MM.1S (cell line): ENCODE data around the gene C19orf53.
"Not testable (repeated sequence)": the region's sequence is repeated elsewhere in the genome, so short reads cannot be mapped to it uniquely, and the experiment has no call there.

Source experiments
- DNase-seq: peaks from one replicate; pipeline ENCODE4 v3.0.0-alpha.2; 2015
- H2AFZ ChIP-seq: fragments of 300-600 bp; sonication (generic); 2 replicates; pipeline ENCODE4 v1.6.0; 2016; ENCODE audit warnings: antibody characterized with exemption, low read length
- H3F3A ChIP-seq: fragments of 300-600 bp; sonication (generic); 2 replicates; pipeline ENCODE4 v1.6.1; 2016; ENCODE audit warnings: mild to moderate bottlenecking, antibody characterized with exemption, low read length, moderate library complexity, mixed read lengths; ENCODE audit not compliant: insufficient read depth
- H3K27ac ChIP-seq: fragments of 300-600 bp; sonication (generic); 2 replicates; pipeline ENCODE4 v1.5.1; 2016; ENCODE audit warnings: mild to moderate bottlenecking, low read length
- H3K27me3 ChIP-seq: fragments of 300-600 bp; sonication (generic); replicated peaks from 2 replicates; pipeline ENCODE4 v1.6.0; 2016; ENCODE audit warnings: low read length; ENCODE audit not compliant: insufficient read depth
- H3K36me3 ChIP-seq: fragments of 300-600 bp; sonication (generic); replicated peaks from 2 replicates; pipeline ENCODE4 v1.6.1; 2016; ENCODE audit warnings: mild to moderate bottlenecking, low read length, mixed read lengths; ENCODE audit not compliant: insufficient read depth
- H3K4me1 ChIP-seq: fragments of 300-600 bp; sonication (generic); 2 replicates; pipeline ENCODE4 v1.6.1; 2016; ENCODE audit warnings: low read length, mixed read lengths
- H3K4me2 ChIP-seq: fragments of 300-600 bp; sonication (generic); 2 replicates; pipeline ENCODE4 v1.6.0; 2016; ENCODE audit warnings: low read depth, low read length
- H3K4me3 ChIP-seq: fragments of 300-600 bp; sonication (generic); 2 replicates; pipeline ENCODE4 v1.5.1; 2016; ENCODE audit warnings: low read length, mixed read lengths
- H3K79me2 ChIP-seq: fragments of 300-600 bp; sonication (generic); 2 replicates; pipeline ENCODE4 v1.6.1; 2016; ENCODE audit warnings: mixed run types, low read length, mixed read lengths
- H3K9ac ChIP-seq: fragments of 300-600 bp; sonication (generic); 2 replicates; pipeline ENCODE4 v1.6.1; 2016; ENCODE audit warnings: low read length, mixed read lengths
- H3K9me2 ChIP-seq: fragments of 300-600 bp; sonication (generic); replicated peaks from 2 replicates; pipeline ENCODE4 v1.6.1; 2016; ENCODE audit warnings: mild to moderate bottlenecking, low read length, mixed read lengths; ENCODE audit not compliant: insufficient read depth
- H3K9me3 ChIP-seq: fragments of 300-600 bp; sonication (generic); replicated peaks from 2 replicates; pipeline ENCODE4 v1.6.1; 2016; ENCODE audit warnings: mild to moderate bottlenecking, low read length, mixed read lengths; ENCODE audit not compliant: insufficient read depth
- H4K20me1 ChIP-seq: fragments of 300-600 bp; sonication (generic); 2 replicates; pipeline ENCODE4 v1.6.1; 2016; ENCODE audit warnings: mild to moderate bottlenecking, low read length, moderate library complexity, mixed read lengths; ENCODE audit not compliant: insufficient read depth
- EZH2 ChIP-seq: fragments of 300-600 bp; sonication (generic); optimal IDR thresholded peaks from 2 replicates; pipeline ENCODE3; 2017; ENCODE audit warnings: low read depth, mild to moderate bottlenecking, antibody characterized with exemption, low read length, mixed read lengths
- EZH2phosphoT487 ChIP-seq: fragments of 300-600 bp; sonication (generic); IDR thresholded peaks from 2 replicates; pipeline ENCODE4 v1.6.1; 2018; ENCODE audit warnings: antibody characterized with exemption, low read length
- TF ChIP-seq, protein P1 (sequence below): fragments of 300-600 bp; sonication (generic); IDR thresholded peaks from 2 replicates; pipeline ENCODE4 v1.5.1; 2016; ENCODE audit warnings: antibody characterized with exemption, low read length, mixed read lengths

Gene C19orf53

DNA sequence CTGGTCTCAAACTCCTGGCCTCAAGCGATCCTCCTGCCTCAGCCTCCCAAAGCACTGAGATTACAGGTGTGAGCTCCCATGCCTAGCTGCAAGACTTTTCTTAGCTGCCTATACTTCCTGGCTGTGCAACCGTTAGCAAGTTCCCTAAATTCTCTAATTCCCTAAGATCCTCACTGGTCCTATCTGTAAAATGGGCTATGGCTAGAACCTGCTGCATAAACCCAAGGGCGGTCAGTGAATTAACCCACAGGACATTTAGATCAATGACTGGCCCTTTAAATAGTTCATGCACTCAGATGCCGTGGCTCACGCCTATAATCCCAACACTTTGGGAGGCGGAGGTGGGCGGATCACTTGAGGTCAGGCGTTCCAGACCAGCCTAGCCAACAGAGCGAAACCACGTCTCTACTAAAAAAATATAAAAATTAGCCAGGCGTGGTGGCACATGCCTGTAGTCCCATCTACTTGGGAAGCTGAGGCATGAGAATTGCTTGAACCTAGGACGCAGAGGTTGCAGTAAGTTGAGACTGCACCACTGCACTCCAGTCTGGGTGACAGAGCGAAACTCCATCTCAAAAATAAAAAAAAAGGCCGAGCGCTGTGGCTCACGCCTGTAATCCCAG, 4.1 kb upstream of the C19orf53 start:
- Histone ChIP-seq H3K9ac (no peak overlapping the region), H3K27ac (no peak overlapping the region), H3F3A (no peaks in the 10 kb centered on the region), H3K79me2 (peaks cover 16% of the 10 kb centered on the region), H3K9me2 (no peaks in the 10 kb centered on the region), H3K9me3 (no peaks in the 10 kb centered on the region), H3K4me2 (no peak overlapping the region), H3K4me3 (no peak overlapping the region), H3K27me3 (no peaks in the 10 kb centered on the region), H4K20me1 (no peaks in the 10 kb centered on the region), H2AFZ (no peak overlapping the region), H3K4me1 (0 out of 2 replicates have a peak, but pooled peaks cover 5% of the 10 kb centered on the region), H3K36me3 (no peaks in the 10 kb centered on the region)
- TF ChIP-seq EZH2phosphoT487 (no peak), EZH2 (no peak)
- TF ChIP-seq, protein P1, sequence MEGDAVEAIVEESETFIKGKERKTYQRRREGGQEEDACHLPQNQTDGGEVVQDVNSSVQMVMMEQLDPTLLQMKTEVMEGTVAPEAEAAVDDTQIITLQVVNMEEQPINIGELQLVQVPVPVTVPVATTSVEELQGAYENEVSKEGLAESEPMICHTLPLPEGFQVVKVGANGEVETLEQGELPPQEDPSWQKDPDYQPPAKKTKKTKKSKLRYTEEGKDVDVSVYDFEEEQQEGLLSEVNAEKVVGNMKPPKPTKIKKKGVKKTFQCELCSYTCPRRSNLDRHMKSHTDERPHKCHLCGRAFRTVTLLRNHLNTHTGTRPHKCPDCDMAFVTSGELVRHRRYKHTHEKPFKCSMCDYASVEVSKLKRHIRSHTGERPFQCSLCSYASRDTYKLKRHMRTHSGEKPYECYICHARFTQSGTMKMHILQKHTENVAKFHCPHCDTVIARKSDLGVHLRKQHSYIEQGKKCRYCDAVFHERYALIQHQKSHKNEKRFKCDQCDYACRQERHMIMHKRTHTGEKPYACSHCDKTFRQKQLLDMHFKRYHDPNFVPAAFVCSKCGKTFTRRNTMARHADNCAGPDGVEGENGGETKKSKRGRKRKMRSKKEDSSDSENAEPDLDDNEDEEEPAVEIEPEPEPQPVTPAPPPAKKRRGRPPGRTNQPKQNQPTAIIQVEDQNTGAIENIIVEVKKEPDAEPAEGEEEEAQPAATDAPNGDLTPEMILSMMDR: no peak
- DNase-seq: no peak

DNA sequence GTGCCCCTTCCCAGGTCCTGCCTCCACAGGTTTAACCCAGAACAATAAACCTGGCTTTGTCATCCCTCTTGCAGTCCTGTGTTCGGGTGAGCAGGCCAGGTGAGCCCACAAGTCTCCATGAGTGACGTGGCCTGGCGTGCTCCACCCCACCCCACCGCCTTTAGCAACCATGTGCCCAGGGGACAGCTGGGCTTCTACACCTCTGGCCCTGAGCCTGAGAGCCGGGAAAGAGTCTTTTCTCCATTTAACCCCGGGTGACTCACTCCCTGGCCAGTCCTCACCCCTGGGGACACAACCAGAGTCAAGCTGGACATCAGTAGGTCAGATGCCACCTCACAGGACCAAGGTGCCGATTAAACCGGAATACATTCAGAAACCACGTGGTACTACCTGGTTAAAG, 4.1 kb downstream of the C19orf53 start:
- Histone ChIP-seq H3K27me3 (no peaks in the 10 kb centered on the region), H3K36me3 (no peaks in the 10 kb centered on the region), H3K4me2 (no peak overlapping the region), H3K27ac (no peak overlapping the region), H3K9me3 (no peaks in the 10 kb centered on the region), H3K4me1 (0 out of 2 replicates have a peak, but pooled peaks cover 5% of the 10 kb centered on the region), H2AFZ (no peak overlapping the region), H3K9me2 (no peaks in the 10 kb centered on the region), H3F3A (peaks cover 5% of the 10 kb centered on the region), H3K9ac (no peak overlapping the region), H3K4me3 (no peak overlapping the region), H3K79me2 (peaks cover 27% of the 10 kb centered on the region), H4K20me1 (no peaks in the 10 kb centered on the region)
- DNase-seq: no peak
- no peak for TF ChIP-seq EZH2phosphoT487
- TF ChIP-seq, protein P1: no peak
- no peak for TF ChIP-seq EZH2

DNA sequence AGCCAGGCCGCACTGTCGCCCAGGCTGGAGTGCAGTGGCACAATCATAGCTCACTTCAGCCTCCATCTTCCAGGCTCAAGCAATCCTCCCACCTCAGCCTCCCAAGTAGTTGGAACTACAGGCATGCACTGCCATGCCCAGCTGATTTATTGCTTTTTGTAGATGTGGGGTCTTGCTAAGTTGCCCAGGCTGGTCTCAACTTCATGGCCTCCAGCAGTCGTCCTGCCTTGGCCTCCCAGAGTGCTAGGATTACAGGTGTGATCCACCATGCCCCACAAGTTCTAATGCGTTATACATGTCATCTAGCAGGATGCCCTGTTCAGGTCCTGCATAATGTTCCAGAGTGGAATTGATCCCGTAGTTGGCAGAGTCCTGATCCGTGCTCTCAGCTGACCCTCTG, 4.6 kb downstream of the C19orf53 start:
- Histone ChIP-seq H3K9ac (no peak overlapping the region), H3K9me2 (no peaks in the 10 kb centered on the region), H3K27me3 (no peaks in the 10 kb centered on the region), H3K27ac (no peak overlapping the region), H3K9me3 (no peaks in the 10 kb centered on the region), H4K20me1 (no peaks in the 10 kb centered on the region), H3K4me3 (no peak overlapping the region), H3K4me2 (no peak overlapping the region), H3K36me3 (no peaks in the 10 kb centered on the region), H3F3A (peaks cover 8% of the 10 kb centered on the region), H2AFZ (no peak overlapping the region), H3K4me1 (0 out of 2 replicates have a peak, but pooled peaks cover 5% of the 10 kb centered on the region), H3K79me2 (peaks cover 27% of the 10 kb centered on the region)
- no peak for DNase-seq
- no peak for TF ChIP-seq EZH2phosphoT487
- TF ChIP-seq, protein P1: no peak
- no peak for TF ChIP-seq EZH2

DNA sequence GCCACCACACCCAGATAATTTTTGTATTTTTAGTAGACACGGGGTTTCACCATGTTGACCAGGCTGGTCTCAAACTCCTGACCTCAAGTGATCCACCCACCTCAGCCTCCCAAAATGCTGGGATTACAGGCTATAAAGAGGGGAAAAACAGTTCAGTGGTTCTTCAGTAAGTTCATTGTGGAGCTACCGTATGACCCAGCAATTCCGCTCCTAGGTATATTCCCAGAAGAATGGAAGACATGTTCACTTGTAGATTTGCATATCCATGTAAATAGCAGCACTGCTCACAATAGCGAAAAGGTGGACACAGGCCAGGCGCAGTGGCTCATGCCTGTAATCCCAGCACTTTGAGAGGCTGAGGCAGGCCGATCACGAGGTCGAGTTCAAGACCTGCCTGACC, 5.5 kb downstream of the C19orf53 start:
- not testable (repeated sequence) for H3K4me3 ChIP-seq, H4K20me1 ChIP-seq, H3K9ac ChIP-seq, H3K4me2 ChIP-seq, H2AFZ ChIP-seq, DNase-seq, H3K27me3 ChIP-seq, H3K9me2 ChIP-seq, H3K36me3 ChIP-seq, H3K9me3 ChIP-seq, H3F3A ChIP-seq, H3K27ac ChIP-seq
- peaks cover 22% of the 10 kb centered on the region for H3K79me2 ChIP-seq
- H3K4me1 ChIP-seq: peaks cover 12% of the 10 kb centered on the region; the same call in 1 of the 2 replicates
